K562 (cell line): ENCODE results near the gene PMM1. TPM values are rescaled to one million over a fixed set of nuclear protein-coding genes. Genes with fewer than 3 reads are reported as not detected.

Source experiments
- CHD7 ChIP-seq: fragments of 200-600 bp; sonication (generic); IDR thresholded peaks from one replicate; pipeline ENCODE4 v1.6.1; 2012; ENCODE audit warnings: mild to moderate bottlenecking, low read depth, low read length, inconsistent platforms
- CTBP1 ChIP-seq: fragments of 450-650 bp; IDR thresholded peaks from 2 replicates; pipeline ENCODE4 v1.6.1; 2016; ENCODE audit warnings: borderline replicate concordance
- DIDO1 ChIP-seq: fragments of 450-650 bp; IDR thresholded peaks from 2 replicates; pipeline ENCODE4 v1.6.1; 2016; ENCODE audit warnings: low read depth, missing biosample characterization, missing genetic modification characterization
- JUND ChIP-seq, 2 experiments: IDR thresholded peaks; 2 replicates in 1 of 2; 3 replicates in 1 of 2; pipeline ENCODE4 v1.6.1; 2011; ENCODE audit warnings: borderline replicate concordance in 2 of 2, low read depth in 2 of 2, low read length in 2 of 2, improper control_type of control experiment in 1 of 2, missing biosample characterization in 1 of 2, missing genetic modification characterization in 1 of 2, missing genetic modification reagents in 1 of 2
- MCM5 ChIP-seq: fragments of 450-650 bp; IDR thresholded peaks from 2 replicates; pipeline ENCODE4 v1.6.1; 2016; ENCODE audit warnings: low read depth
- POLR2AphosphoS5 ChIP-seq: IDR thresholded peaks from 2 replicates; pipeline ENCODE4 v1.6.1; 2011; ENCODE audit warnings: mild to moderate bottlenecking, low read depth, low read length, moderate library complexity; ENCODE audit not compliant: control insufficient read depth, insufficient read depth
- SMARCA4 ChIP-seq: fragments of 450-650 bp; IDR thresholded peaks from 2 replicates; pipeline ENCODE4 v1.6.1; 2016
- SPI1 ChIP-seq: IDR thresholded peaks from 2 replicates; pipeline ENCODE4 v1.6.1; 2011; ENCODE audit warnings: low read depth, low read length, control low read depth, borderline replicate concordance
- VEZF1 ChIP-seq: fragments of 200-800 bp; sonication (Bioruptor generic); IDR thresholded peaks from 2 replicates; pipeline ENCODE4 v1.6.1; 2017; ENCODE audit warnings: missing genetic modification characterization, missing compliant biosample characterization
- ZEB2 ChIP-seq: fragments of 450-650 bp; IDR thresholded peaks from 2 replicates; pipeline ENCODE4 v1.6.1; 2016
- ZNF24 ChIP-seq: fragments of 450-650 bp; IDR thresholded peaks from 2 replicates; pipeline ENCODE4 v1.6.1; 2016
- polyA plus RNA-seq, 8 experiments: library from polyadenylated mRNA; depleted of rRNA in 4 of 8; stranded (reverse) in 5 of 8; unstranded in 3 of 8; fragments of >200 nt; fragmentation: Nextera tagmentation in 2 of 8; fragmentation: Illumina TruSeq in 1 of 8; extraction: Ambion mirVana in 2 of 8; extraction: Trizol in 1 of 8; gene quantifications; 2 replicates each; pipeline versions ENCODE4 v1.2.1 to v1.2.3, GENCODE V29; 2011 to 2014; ENCODE audit warnings: inconsistent platforms in 1 of 8, missing spikeins in 1 of 8
- total RNA-seq, 7 experiments: library from RNA; depleted of rRNA in 6 of 7; stranded (reverse); fragments of >200 nt in 6 of 7; fragmentation: Illumina TruSeq in 2 of 7; extraction: Trizol in 2 of 7; gene quantifications; 2 replicates each; pipeline versions ENCODE4 v1.2.1 to v1.2.3, GENCODE V29; 2011 to 2021; ENCODE audit warnings: low replicate concordance in 1 of 7
- TF ChIP-seq, protein P1 (sequence below): fragments of 450-650 bp; IDR thresholded peaks from 2 replicates; pipeline ENCODE4 v1.6.1; 2017; ENCODE audit warnings: antibody characterized with exemption

PMM1 gene
- total and polyA plus RNA-seq, 9 of the 15 experiments (the other 6 are each of a cell fraction or from before 2014, with no cell fraction given), result 10.2 to 31.7 (median 20.3) TPM

- no peak for TF ChIP-seq CHD7
- TF ChIP-seq CTBP1, result peak; percentile 68
- peak; percentile 77 for TF ChIP-seq VEZF1 (CRISPR knock-in tag)
- TF ChIP-seq ZEB2, result no peak
- peak; percentile 86 for TF ChIP-seq SMARCA4
- no peak for TF ChIP-seq MCM5
- TF ChIP-seq JUND (IDR thresholded peaks at IDR 0.05; ENCODE audit: borderline replicate concordance, low read depth, low read length), result peak; percentile 51; the same call in 1 of the 2 replicates
- no peak for TF ChIP-seq JUND (tag; IDR thresholded peaks at IDR 0.05; ENCODE audit: borderline replicate concordance, low read depth, low read length)
- TF ChIP-seq SPI1, result no peak
- TF ChIP-seq POLR2AphosphoS5, result peak; percentile 76; the same call in 1 of the 2 replicates
- no peak for TF ChIP-seq ZNF24
- TF ChIP-seq DIDO1 (tag), result no peak
- TF ChIP-seq, protein P1, sequence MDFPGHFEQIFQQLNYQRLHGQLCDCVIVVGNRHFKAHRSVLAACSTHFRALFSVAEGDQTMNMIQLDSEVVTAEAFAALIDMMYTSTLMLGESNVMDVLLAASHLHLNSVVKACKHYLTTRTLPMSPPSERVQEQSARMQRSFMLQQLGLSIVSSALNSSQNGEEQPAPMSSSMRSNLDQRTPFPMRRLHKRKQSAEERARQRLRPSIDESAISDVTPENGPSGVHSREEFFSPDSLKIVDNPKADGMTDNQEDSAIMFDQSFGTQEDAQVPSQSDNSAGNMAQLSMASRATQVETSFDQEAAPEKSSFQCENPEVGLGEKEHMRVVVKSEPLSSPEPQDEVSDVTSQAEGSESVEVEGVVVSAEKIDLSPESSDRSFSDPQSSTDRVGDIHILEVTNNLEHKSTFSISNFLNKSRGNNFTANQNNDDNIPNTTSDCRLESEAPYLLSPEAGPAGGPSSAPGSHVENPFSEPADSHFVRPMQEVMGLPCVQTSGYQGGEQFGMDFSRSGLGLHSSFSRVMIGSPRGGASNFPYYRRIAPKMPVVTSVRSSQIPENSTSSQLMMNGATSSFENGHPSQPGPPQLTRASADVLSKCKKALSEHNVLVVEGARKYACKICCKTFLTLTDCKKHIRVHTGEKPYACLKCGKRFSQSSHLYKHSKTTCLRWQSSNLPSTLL, result no peak
These were observed 14.3 kb upstream of the PMM1 start (continued) for GRCh38 chr22:41603873-41604332.
